HepG2 (cell line): ENCODE measurements around the gene C1QL2. TPM values are rescaled to one million over a fixed set of nuclear protein-coding genes. Genes with fewer than 3 reads are reported as not detected.
A peak's percentile ranks its signal among the peaks of the same experiment; 100 is the strongest.

Experiments used
- CBX2 ChIP-seq, 2 experiments: fragments of 200-600 bp in 1 of 2; sonication (generic); formaldehyde crosslinking in 1 of 2; IDR thresholded peaks; 2 replicates each; pipeline versions ENCODE4 v1.7.0 to v1.8.1; 2018 to 2022; ENCODE audit warnings: low read depth in 2 of 2, low read length in 1 of 2, mild to moderate bottlenecking in 1 of 2, missing genetic modification reagents in 1 of 2
- ELF1 ChIP-seq: sonication (generic); formaldehyde crosslinking; IDR thresholded peaks from 2 replicates; pipeline ENCODE4 v1.4.0; 2020; ENCODE audit warnings: missing genetic modification reagents
- FOXJ3 ChIP-seq: sonication (generic); formaldehyde crosslinking; IDR thresholded peaks from 2 replicates; pipeline ENCODE4 v1.4.0; 2020; ENCODE audit warnings: missing genetic modification reagents, mild to moderate bottlenecking, borderline replicate concordance
- GABPA ChIP-seq, 2 experiments: IDR thresholded peaks; 2 replicates each; pipeline ENCODE4 v1.6.1; 2011 to 2016; ENCODE audit warnings: low read depth in 2 of 2, low read length in 1 of 2, missing biosample characterization in 1 of 2, missing genetic modification characterization in 1 of 2
- HMG20B ChIP-seq: conservative IDR thresholded peaks from 2 replicates; pipeline ENCODE4 v1.6.1; 2016; ENCODE audit warnings: missing genetic modification reagents, missing compliant biosample characterization
- HMGA1 ChIP-seq: sonication (generic); formaldehyde crosslinking; conservative IDR thresholded peaks from 2 replicates; pipeline ENCODE4 v1.4.0; 2020; ENCODE audit warnings: missing genetic modification reagents
- KDM4B ChIP-seq: sonication (generic); formaldehyde crosslinking; IDR thresholded peaks from 2 replicates; pipeline ENCODE4 v1.4.0; 2020; ENCODE audit warnings: missing genetic modification reagents
- LBX2 ChIP-seq: sonication (generic); formaldehyde crosslinking; IDR thresholded peaks from 2 replicates; pipeline ENCODE4 v1.5.0; 2020; ENCODE audit warnings: missing genetic modification reagents, mild to moderate bottlenecking, borderline replicate concordance
- RAD51 ChIP-seq: fragments of 450-650 bp; IDR thresholded peaks from 2 replicates; pipeline ENCODE4 v1.6.1; 2016; ENCODE audit warnings: borderline replicate concordance
- RARA ChIP-seq: IDR thresholded peaks from 2 replicates; pipeline ENCODE4 v1.6.1; 2016; ENCODE audit warnings: missing genetic modification reagents, missing compliant biosample characterization
- SNAPC2 ChIP-seq: sonication (generic); formaldehyde crosslinking; IDR thresholded peaks from 2 replicates; pipeline ENCODE4 v1.8.1; 2022; ENCODE audit warnings: mild to moderate bottlenecking, missing genetic modification reagents
- ZFP90 ChIP-seq: sonication (generic); formaldehyde crosslinking; IDR thresholded peaks from 2 replicates; pipeline ENCODE4 v1.8.0; 2022; ENCODE audit warnings: missing genetic modification reagents, mild to moderate bottlenecking, inconsistent platforms, borderline replicate concordance
- ZNF136 ChIP-seq: sonication (generic); formaldehyde crosslinking; IDR thresholded peaks from 2 replicates; pipeline ENCODE4 v1.8.1; 2022; ENCODE audit warnings: low read depth, mild to moderate bottlenecking, moderate library complexity, missing genetic modification reagents
- ZNF232 ChIP-seq: sonication (generic); formaldehyde crosslinking; IDR thresholded peaks from 2 replicates; pipeline ENCODE4 v1.4.0; 2020; ENCODE audit warnings: missing genetic modification reagents, borderline replicate concordance
- ZNF275 ChIP-seq: sonication (generic); formaldehyde crosslinking; IDR thresholded peaks from 2 replicates; pipeline ENCODE4 v1.8.0; 2022; ENCODE audit warnings: missing genetic modification reagents, mild to moderate bottlenecking, inconsistent platforms, borderline replicate concordance
- ZNF503 ChIP-seq: sonication (generic); formaldehyde crosslinking; IDR thresholded peaks from 2 replicates; pipeline ENCODE4 v1.4.0; 2020; ENCODE audit warnings: missing genetic modification reagents
- ZNF558 ChIP-seq: sonication (generic); formaldehyde crosslinking; IDR thresholded peaks from 2 replicates; pipeline ENCODE4 v1.9.0; 2022; ENCODE audit warnings: mild to moderate bottlenecking, missing genetic modification reagents, borderline replicate concordance
- ZNF839 ChIP-seq: sonication (generic); formaldehyde crosslinking; IDR thresholded peaks from 2 replicates; pipeline ENCODE4 v1.4.0; 2020; ENCODE audit warnings: missing genetic modification reagents, mild to moderate bottlenecking, borderline replicate concordance
- ZNF891 ChIP-seq: sonication (generic); formaldehyde crosslinking; IDR thresholded peaks from 2 replicates; pipeline ENCODE4 v1.5.0; 2020; ENCODE audit warnings: mild to moderate bottlenecking, missing genetic modification reagents
- polyA plus RNA-seq, 8 experiments: library from polyadenylated mRNA; depleted of rRNA in 3 of 8; stranded (reverse) in 7 of 8; unstranded in 1 of 8; fragments of >200 nt; fragmentation: Illumina TruSeq in 4 of 8; extraction: Trizol in 4 of 8; gene quantifications; 2 replicates each; pipeline versions ENCODE4 v1.2.1 to v1.2.3, GENCODE V29; 2011 to 2016; ENCODE audit warnings: low read depth in 4 of 8, missing spikeins in 1 of 8, mixed read lengths in 1 of 8; ENCODE audit not compliant: insufficient read depth in 1 of 8
- total RNA-seq, 5 experiments: library from RNA; depleted of rRNA; stranded (reverse); fragments of >200 nt; fragmentation: Illumina TruSeq; extraction: Trizol; gene quantifications; 2 replicates each; pipeline ENCODE4 v1.2.3, GENCODE V29; 2016; ENCODE audit warnings: low read depth in 1 of 5
- TF ChIP-seq, protein P1 (sequence below): sonication (generic); formaldehyde crosslinking; conservative IDR thresholded peaks from 2 replicates; pipeline ENCODE4 v1.4.0; 2020; ENCODE audit warnings: missing genetic modification reagents
- TF ChIP-seq, protein P2 (sequence below): sonication (generic); formaldehyde crosslinking; IDR thresholded peaks from 2 replicates; pipeline ENCODE4 v1.4.0; 2020; ENCODE audit warnings: low read depth, mild to moderate bottlenecking, missing genetic modification reagents

C1QL2 gene
- total and polyA plus RNA-seq, 2 of the 13 experiments (the other 11 are each of a cell fraction or from before 2014, with no cell fraction given), result not detected

GRCh38 chr2:119106301-119106897 lies 52.2 kb downstream of the C1QL2 start (continued):
- TF ChIP-seq KDM4B (CRISPR knock-in tag) (0 out of 2 replicates have a peak, but pooled peaks have one; percentile 46), ZNF503 (no peak), HMGA1 (CRISPR knock-in tag) (no peak), ZNF839 (CRISPR knock-in tag) (no peak), ZNF558 (CRISPR knock-in tag) (peak; percentile 76; the same call in 1 of the 2 replicates), ELF1 (no peak), SNAPC2 (CRISPR knock-in tag) (no peak), ZNF891 (CRISPR knock-in tag) (no peak), ZNF275 (CRISPR knock-in tag) (no peak), FOXJ3 (no peak), ZNF232 (CRISPR knock-in tag) (peak; percentile 94; the same call in 1 of the 2 replicates), ZFP90 (CRISPR knock-in tag) (no peak), HMG20B (CRISPR knock-in tag) (0 out of 2 replicates have a peak, but pooled peaks have one; percentile 55), LBX2 (CRISPR knock-in tag) (no peak), RAD51 (no peak), GABPA (IDR thresholded peaks at IDR 0.05; ENCODE audit: low read depth, low read length) (no peak), GABPA (CRISPR knock-in tag; IDR thresholded peaks at IDR 0.05; ENCODE audit: low read depth) (no peak), RARA (CRISPR knock-in tag) (0 out of 2 replicates have a peak, but pooled peaks have one; percentile 27), ZNF136 (CRISPR knock-in tag) (no peak), CBX2 (IDR thresholded peaks at IDR 0.05; ENCODE audit: low read depth, low read length) (no peak), CBX2 (CRISPR knock-in tag; IDR thresholded peaks at IDR 0.05; ENCODE audit: low read depth) (no peak)
- TF ChIP-seq, protein P1, sequence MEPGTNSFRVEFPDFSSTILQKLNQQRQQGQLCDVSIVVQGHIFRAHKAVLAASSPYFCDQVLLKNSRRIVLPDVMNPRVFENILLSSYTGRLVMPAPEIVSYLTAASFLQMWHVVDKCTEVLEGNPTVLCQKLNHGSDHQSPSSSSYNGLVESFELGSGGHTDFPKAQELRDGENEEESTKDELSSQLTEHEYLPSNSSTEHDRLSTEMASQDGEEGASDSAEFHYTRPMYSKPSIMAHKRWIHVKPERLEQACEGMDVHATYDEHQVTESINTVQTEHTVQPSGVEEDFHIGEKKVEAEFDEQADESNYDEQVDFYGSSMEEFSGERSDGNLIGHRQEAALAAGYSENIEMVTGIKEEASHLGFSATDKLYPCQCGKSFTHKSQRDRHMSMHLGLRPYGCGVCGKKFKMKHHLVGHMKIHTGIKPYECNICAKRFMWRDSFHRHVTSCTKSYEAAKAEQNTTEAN, result peak; percentile 57; the same call in 1 of the 2 replicates
- TF ChIP-seq, protein P2, sequence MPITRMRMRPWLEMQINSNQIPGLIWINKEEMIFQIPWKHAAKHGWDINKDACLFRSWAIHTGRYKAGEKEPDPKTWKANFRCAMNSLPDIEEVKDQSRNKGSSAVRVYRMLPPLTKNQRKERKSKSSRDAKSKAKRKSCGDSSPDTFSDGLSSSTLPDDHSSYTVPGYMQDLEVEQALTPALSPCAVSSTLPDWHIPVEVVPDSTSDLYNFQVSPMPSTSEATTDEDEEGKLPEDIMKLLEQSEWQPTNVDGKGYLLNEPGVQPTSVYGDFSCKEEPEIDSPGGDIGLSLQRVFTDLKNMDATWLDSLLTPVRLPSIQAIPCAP (CRISPR knock-in tag), result no peak
